ENCODE results near the gene ALK. TPM values are rescaled to one million over a fixed set of nuclear protein-coding genes. Genes with fewer than 3 reads are reported as not detected.

The ALK gene
- polyA plus RNA-seq, 2 of the 4 experiments (the other 2 are of a cell fraction), result not detected

GRCh38 chr2:29583548-29584156 is 337.7 kb downstream of the ALK start:
- FAIRE-seq (no peak), ATAC-seq (no peak), DNase-seq (ENCODE audit: low read depth in 1 of 2, low spot score in 1 of 2) (no peak)
- ChIA-PET CTCF (interaction anchor here (1.1 kb wide), 1 partner anchor 275 kb away, joined by 3 read pairs; no protein-coding TSS in a partner anchor), POLR2A (no interaction called here)
- TF ChIP-seq CHD4 (IDR thresholded peaks at IDR 0.05; ENCODE audit: borderline replicate concordance) (no peak), RNF2 (IDR thresholded peaks at IDR 0.05; ENCODE audit: borderline replicate concordance, low read depth) (no peak), POLR2AphosphoS2 (conservative IDR thresholded peaks at IDR 0.05; ENCODE audit: low read length) (no peak), HOXB5 (CRISPR knock-in tag; IDR thresholded peaks at IDR 0.05) (no peak), EHF (CRISPR knock-in tag; IDR thresholded peaks at IDR 0.05) (no peak), CBX2 (IDR thresholded peaks at IDR 0.05; ENCODE audit: borderline replicate concordance, low read depth) (no peak), JUNB (IDR thresholded peaks at IDR 0.05) (no peak), REST (IDR thresholded peaks at IDR 0.05) (no peak), FOSB (CRISPR knock-in tag; IDR thresholded peaks at IDR 0.05) (no peak), MYC (IDR thresholded peaks at IDR 0.05; ENCODE audit: borderline replicate concordance, low read length) (no peak)
- H3K4me3 ChIP-seq, result no peak overlapping the region
- H3K4me2 ChIP-seq, result no peak overlapping the region
- 17% methylated on average over 1 of the region's 1 CpG for WGBS (ENCODE audit: missing lambda C conversion rate)
- no peaks in the 10 kb centered on the region for H3K9me3 ChIP-seq
- no peak overlapping the region for H3K27ac ChIP-seq
- H3K4me1 ChIP-seq, result no peaks in the 10 kb centered on the region

- ChIA-PET CTCF (interaction anchor here (1.1 kb wide), 1 partner anchor 274 kb away, joined by 3 read pairs; no protein-coding TSS in a partner anchor), POLR2A (no interaction called here)
- FAIRE-seq (no peak), ATAC-seq (no peak), DNase-seq (ENCODE audit: low read depth in 1 of 2, low spot score in 1 of 2) (no peak)
- Histone ChIP-seq H3K9me3 (no peaks in the 10 kb centered on the region), H3K4me2 (no peak overlapping the region), H3K4me3 (no peak overlapping the region), H3K27ac (no peak overlapping the region), H3K4me1 (no peaks in the 10 kb centered on the region)
- TF ChIP-seq FOSL2 (IDR thresholded peaks at IDR 0.05) (no peak), FOSL2 (CRISPR knock-in tag; IDR thresholded peaks at IDR 0.05) (no peak), GATA3 (IDR thresholded peaks at IDR 0.05; ENCODE audit: borderline replicate concordance) (no peak), USF2 (IDR thresholded peaks at IDR 0.05) (no peak), ZSCAN20 (CRISPR knock-in tag; IDR thresholded peaks at IDR 0.05) (no peak), CTCF (IDR thresholded peaks at IDR 0.05) (no peak), NPAS2 (CRISPR knock-in tag; IDR thresholded peaks at IDR 0.05; ENCODE audit: borderline replicate concordance) (no peak), CBX2 (IDR thresholded peaks at IDR 0.05; ENCODE audit: borderline replicate concordance, low read depth) (no peak), ESRRA (IDR thresholded peaks at IDR 0.05; ENCODE audit: borderline replicate concordance, low read length) (no peak), RNF2 (IDR thresholded peaks at IDR 0.05; ENCODE audit: borderline replicate concordance, low read depth) (no peak)
- 0% methylated on average over 1 of the region's 1 CpG for WGBS (ENCODE audit: missing lambda C conversion rate)
Observed at GRCh38 chr2:29583104-29583503, 338.3 kb downstream of the ALK start.

Measured in A549 (cell line).